ENCODE results near the gene ST6GALNAC4. TPM values are rescaled to one million over a fixed set of nuclear protein-coding genes. Genes with fewer than 3 reads are reported as not detected.

Gene ST6GALNAC4
- polyA plus RNA-seq, 3 donors = 8.9 to 14.0 (median 10.3) TPM

- H2AFZ ChIP-seq (ENCODE audit: insufficient read depth, low read depth, low read length, poor library complexity, severe bottlenecking) = peak within 1 kb of the TSS; percentile 59
- peaks cover 40% of the 10 kb centered on the region for H3K4me1 Mint-ChIP-seq
- peak within 1 kb of the TSS in 2 of 3 experiments; percentile 23 to 76 for H3K4me3 ChIP-seq (replicated peaks in 1 of 3; ENCODE audit: low read depth in 2 of 3, low read length in 3 of 3)
- peaks cover 0 to 14% of the 10 kb centered on the region in 2 donors for H3K9me3 ChIP-seq (replicated peaks in 1 of 2; ENCODE audit: control insufficient read depth in 1 of 2, insufficient read depth in 1 of 2, low read length in 2 of 2)
- H3K4me1 ChIP-seq (ENCODE audit: control insufficient read depth in 1 of 2, insufficient read depth in 2 of 2, low read length in 2 of 2) = peaks cover 34 to 41% of the 10 kb centered on the region in 2 donors
- H3K79me2 ChIP-seq (ENCODE audit: insufficient read depth, low read length) = peaks cover 4% of the 10 kb centered on the region
- H3K9ac ChIP-seq (ENCODE audit: insufficient read depth, low read length, poor library complexity, severe bottlenecking) = no peak within 1 kb of the TSS
- peaks cover 19 to 27% of the 10 kb centered on the region in 2 donors for H3K36me3 Mint-ChIP-seq
- under 1% methylated on average over 46 of the region's 70 CpGs for WGBS (ENCODE audit: insufficient coverage)
- no peak within 1 kb of the TSS for H3K27ac ChIP-seq (ENCODE audit: low read depth in 1 of 2, low read length in 2 of 2)
- no peak for TF ChIP-seq CTCF (IDR thresholded peaks at IDR 0.05)
- intact Hi-C loops (cut with micrococcal nuclease) = no loop called here
- peaks cover 0 to 7% (median 4%) of the 10 kb centered on the region in 7 donors for H3K9me3 Mint-ChIP-seq
- H3K4me2 ChIP-seq (replicated peaks; ENCODE audit: extremely low read depth, low read length, poor library complexity, severe bottlenecking) = peak within 1 kb of the TSS; percentile 84
- peaks cover 27% of the 10 kb centered on the region for H4K20me1 ChIP-seq (ENCODE audit: insufficient read depth, low read length)
- H3K36me3 ChIP-seq (replicated peaks in 1 of 2; ENCODE audit: control insufficient read depth in 1 of 2, insufficient read depth in 2 of 2, low read length in 2 of 2) = peaks cover 0 to 9% of the 10 kb centered on the region in 2 donors
- peaks cover 55 to 68% (median 64%) of the 10 kb centered on the region in 3 donors for H3K27me3 Mint-ChIP-seq (ENCODE audit: low read depth in 3 of 3)
- H3K4me3 Mint-ChIP-seq = peak within 1 kb of the TSS; percentile 54 to 79
- H3K27ac Mint-ChIP-seq = peak within 1 kb of the TSS in 3 of 7 donors; percentile 54 to 69 (median 61)
- peaks cover 33 to 60% of the 10 kb centered on the region in 2 donors for H3K27me3 ChIP-seq (ENCODE audit: control insufficient read depth in 2 of 2, insufficient read depth in 2 of 2, low read length in 2 of 2)
- peak; percentile 57 to 77 (median 74) for DNase-seq
Measured at GRCh38 chr9:127930231-127931091, 13.6 kb upstream of the ST6GALNAC4 start, which contains the start of gene PIP5KL1. Gene PIP5KL1, minus strand, starts transcription at chr9:127930777. Its CDS starts 25 bp downstream, at chr9:127930752.

- no peak for TF ChIP-seq CTCF (IDR thresholded peaks at IDR 0.05)
- Histone ChIP-seq H3K4me2 (replicated peaks; ENCODE audit: extremely low read depth, low read length, poor library complexity, severe bottlenecking) (no peak overlapping the region), H2AFZ (ENCODE audit: insufficient read depth, low read depth, low read length, poor library complexity, severe bottlenecking) (no peak overlapping the region), H3K4me1 (ENCODE audit: control insufficient read depth in 1 of 2, insufficient read depth in 2 of 2, low read length in 2 of 2) (peaks cover 30 to 34% of the 10 kb centered on the region in 2 donors), H3K27ac (ENCODE audit: low read depth in 1 of 2, low read length in 2 of 2) (no peak overlapping the region), H3K9ac (ENCODE audit: insufficient read depth, low read length, poor library complexity, severe bottlenecking) (no peak overlapping the region), H3K9me3 (replicated peaks in 1 of 2; ENCODE audit: control insufficient read depth in 1 of 2, insufficient read depth in 1 of 2, low read length in 2 of 2) (peaks cover 0 to 14% of the 10 kb centered on the region in 2 donors), H3K36me3 (replicated peaks in 1 of 2; ENCODE audit: control insufficient read depth in 1 of 2, insufficient read depth in 2 of 2, low read length in 2 of 2) (peaks cover 0 to under 1% of the 10 kb centered on the region in 2 donors), H3K27me3 (ENCODE audit: control insufficient read depth in 2 of 2, insufficient read depth in 2 of 2, low read length in 2 of 2) (peaks cover 33 to 68% of the 10 kb centered on the region in 2 donors), H3K79me2 (ENCODE audit: insufficient read depth, low read length) (peaks cover 2% of the 10 kb centered on the region), H3K4me3 (replicated peaks in 1 of 3; ENCODE audit: low read depth in 2 of 3, low read length in 3 of 3) (no peak overlapping the region), H4K20me1 (ENCODE audit: insufficient read depth, low read length) (peaks cover 19% of the 10 kb centered on the region)
- Mint-ChIP-seq H3K36me3 (peaks cover 16 to 18% of the 10 kb centered on the region in 2 donors), H3K27me3 (ENCODE audit: low read depth in 3 of 3) (peaks cover 61 to 77% (median 73%) of the 10 kb centered on the region in 3 donors), H3K9me3 (peaks cover 0 to 7% (median 4%) of the 10 kb centered on the region in 7 donors), H3K4me3 (peak overlapping the region in 1 of 2 donors; percentile 79), H3K4me1 (peaks cover 33% of the 10 kb centered on the region), H3K27ac (no peak overlapping the region)
- no peak for DNase-seq
- WGBS (ENCODE audit: insufficient coverage) = 84% methylated on average over 9 of the region's 10 CpGs
- intact Hi-C loops (cut with micrococcal nuclease) = loop anchor here in 1 of 2 donors (10.0 kb wide), 1 partner anchor 335 kb away; no protein-coding TSS in a partner anchor
Measured at GRCh38 chr9:127929625-127929979, 12.8 kb upstream of the ST6GALNAC4 start.
